Esophagus squamous epithelium (tissue), 4 donors: Measurements from ENCODE around the gene RGS3.

ENCODE experiments used
- POLR2A ChIP-seq, 4 donors: fragments of 450-650 bp; IDR thresholded peaks; one replicate each; pipeline ENCODE4 v1.6.1; 2017; ENCODE audit warnings: antibody characterized with exemption in 4 of 4, mild to moderate bottlenecking in 4 of 4, moderate library complexity in 3 of 4
- TF ChIP-seq, protein P1 (sequence below), 6 experiments: fragments of 450-650 bp in 4 of 6; fragments of 200-600 bp in 2 of 6; sonication (generic) in 2 of 6; IDR thresholded peaks; one replicate each; pipeline ENCODE4 v1.5.1; 2016 to 2019; ENCODE audit warnings: antibody characterized with exemption in 6 of 6, mild to moderate bottlenecking in 4 of 6, moderate library complexity in 4 of 6

DNA sequence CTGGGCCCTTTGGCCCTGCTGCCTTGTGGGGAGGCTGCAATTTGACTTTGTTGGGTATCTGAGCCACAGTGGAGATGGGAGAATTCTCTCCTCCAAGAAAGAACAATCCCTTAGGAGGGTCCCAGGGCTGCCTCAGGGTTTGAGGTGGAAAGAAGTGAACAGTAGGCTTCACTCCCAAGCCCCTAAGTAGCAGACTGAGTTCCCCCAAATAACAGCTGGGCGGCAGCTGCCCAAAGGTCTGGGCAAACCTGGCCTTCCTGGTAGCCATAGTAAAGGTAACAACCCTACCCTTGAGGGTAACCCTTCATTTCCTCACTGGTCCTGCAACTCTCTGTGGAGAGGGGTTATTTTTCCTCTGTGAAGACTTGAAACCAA, 746 bp downstream of the RGS3 start:
- TF ChIP-seq, protein P1, sequence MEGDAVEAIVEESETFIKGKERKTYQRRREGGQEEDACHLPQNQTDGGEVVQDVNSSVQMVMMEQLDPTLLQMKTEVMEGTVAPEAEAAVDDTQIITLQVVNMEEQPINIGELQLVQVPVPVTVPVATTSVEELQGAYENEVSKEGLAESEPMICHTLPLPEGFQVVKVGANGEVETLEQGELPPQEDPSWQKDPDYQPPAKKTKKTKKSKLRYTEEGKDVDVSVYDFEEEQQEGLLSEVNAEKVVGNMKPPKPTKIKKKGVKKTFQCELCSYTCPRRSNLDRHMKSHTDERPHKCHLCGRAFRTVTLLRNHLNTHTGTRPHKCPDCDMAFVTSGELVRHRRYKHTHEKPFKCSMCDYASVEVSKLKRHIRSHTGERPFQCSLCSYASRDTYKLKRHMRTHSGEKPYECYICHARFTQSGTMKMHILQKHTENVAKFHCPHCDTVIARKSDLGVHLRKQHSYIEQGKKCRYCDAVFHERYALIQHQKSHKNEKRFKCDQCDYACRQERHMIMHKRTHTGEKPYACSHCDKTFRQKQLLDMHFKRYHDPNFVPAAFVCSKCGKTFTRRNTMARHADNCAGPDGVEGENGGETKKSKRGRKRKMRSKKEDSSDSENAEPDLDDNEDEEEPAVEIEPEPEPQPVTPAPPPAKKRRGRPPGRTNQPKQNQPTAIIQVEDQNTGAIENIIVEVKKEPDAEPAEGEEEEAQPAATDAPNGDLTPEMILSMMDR (IDR thresholded peaks at IDR 0.05), result no peak
- no peak for TF ChIP-seq POLR2A (IDR thresholded peaks at IDR 0.05)
